GM19099 (cell line): ENCODE results near the gene RNF169.

Experiments used
- POLR2A ChIP-seq: IDR thresholded peaks from 3 replicates; pipeline ENCODE4 v1.6.1; 2011; ENCODE audit warnings: low read depth; ENCODE audit not compliant: insufficient read length; ENCODE audit errors: extremely low read depth

The RNF169 gene

DNA sequence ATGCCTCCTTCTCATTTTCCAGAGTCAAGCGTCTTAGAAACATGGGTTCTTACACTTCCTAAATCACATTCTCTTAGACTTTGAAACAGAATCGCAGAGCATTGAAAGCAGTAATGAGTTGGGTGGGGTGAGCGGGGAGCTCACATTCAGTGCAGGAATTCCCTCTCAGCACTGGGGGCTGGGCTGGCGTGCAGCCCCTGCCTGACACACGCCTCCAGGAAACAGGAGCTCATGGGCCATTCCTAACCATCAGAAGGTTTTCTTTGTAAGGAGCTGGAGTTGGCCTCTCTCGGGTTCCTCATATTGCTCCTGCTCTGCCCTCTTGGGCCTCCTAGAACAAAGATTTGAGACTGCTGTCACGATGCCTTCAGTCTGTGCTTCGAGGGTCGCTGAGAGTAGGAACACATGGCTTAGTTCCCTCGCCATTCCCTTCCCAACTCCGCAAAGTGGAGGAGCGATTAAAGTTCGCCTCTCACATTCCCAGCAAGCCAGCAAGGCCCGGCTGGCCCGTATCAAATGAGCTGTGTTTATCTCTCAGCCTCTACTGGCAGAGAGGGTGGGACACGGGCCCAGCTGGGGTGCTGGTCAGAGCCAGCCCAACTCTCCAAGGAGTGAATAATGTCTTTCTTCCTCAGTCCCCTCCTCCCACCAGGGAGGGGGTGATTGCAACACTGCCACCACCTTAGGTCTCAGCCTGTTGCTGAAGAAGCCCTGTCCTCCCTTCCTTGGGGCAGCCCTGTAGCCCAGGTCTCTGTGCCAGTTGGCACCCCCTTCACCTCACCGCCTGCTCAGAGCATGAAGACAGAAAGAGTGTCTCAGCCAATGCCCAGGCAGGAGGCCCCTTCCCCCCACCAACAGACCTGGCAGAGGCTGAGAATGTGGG is 27.8 kb upstream of the RNF169 start:
- TF ChIP-seq POLR2A, result no peak

DNA sequence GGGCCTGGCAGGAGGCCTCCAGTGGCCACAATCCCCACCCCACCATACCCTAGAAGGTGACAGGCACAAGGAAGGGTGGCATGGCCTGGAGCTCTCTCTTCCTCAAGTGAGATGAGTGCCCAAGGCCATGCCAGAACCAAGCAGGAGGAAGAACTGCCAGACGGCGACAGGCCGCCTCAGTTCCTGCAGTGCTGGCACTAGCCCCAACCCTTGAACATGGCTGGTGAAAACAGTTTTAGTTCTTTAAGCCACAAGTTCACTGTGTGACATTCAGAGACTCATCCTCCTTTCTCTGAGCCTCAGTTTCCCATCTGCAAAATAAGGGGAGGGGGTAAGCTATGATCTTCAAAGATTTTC is 27.2 kb upstream of the RNF169 start:
- TF ChIP-seq POLR2A, result no peak

DNA sequence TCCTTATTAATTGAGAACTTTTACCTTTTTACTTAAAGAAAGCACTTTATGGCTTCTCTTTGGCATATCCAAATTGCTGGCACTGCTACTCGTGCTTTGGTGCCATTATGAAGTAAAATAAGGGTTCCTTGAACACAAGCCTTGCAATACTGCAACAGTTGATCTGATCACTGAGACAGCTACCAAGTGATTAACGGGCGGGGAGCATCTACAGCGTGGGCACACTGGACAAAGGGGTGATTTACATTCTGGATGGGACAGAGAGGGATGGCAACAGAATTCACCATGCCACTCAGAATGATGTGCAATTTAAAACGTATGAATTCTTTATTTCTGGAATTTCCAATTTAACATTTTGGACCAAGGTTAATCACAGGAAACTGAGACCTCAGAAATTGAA is 25.1 kb upstream of the RNF169 start:
- TF ChIP-seq POLR2A, result no peak

DNA sequence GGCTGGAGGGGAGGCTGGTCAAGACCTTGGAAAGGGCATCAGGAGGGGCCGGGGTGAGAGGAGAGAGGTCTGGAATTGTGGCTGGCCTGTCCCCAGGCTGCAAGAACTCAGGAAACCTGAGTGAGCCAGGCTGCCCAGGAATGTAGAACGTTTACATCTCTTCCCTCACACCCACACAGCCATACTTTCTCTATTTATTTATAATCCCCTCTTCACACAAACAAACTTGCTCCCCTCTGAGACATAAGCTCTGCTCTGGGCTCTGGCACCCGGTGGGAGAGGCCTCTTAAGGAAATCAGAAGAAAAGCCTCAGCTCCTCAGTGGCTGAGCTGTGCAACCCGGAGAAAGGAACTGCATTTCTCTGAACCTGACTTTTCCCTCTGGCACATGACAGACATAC is 22.9 kb upstream of the RNF169 start:
- TF ChIP-seq POLR2A, result no peak

DNA sequence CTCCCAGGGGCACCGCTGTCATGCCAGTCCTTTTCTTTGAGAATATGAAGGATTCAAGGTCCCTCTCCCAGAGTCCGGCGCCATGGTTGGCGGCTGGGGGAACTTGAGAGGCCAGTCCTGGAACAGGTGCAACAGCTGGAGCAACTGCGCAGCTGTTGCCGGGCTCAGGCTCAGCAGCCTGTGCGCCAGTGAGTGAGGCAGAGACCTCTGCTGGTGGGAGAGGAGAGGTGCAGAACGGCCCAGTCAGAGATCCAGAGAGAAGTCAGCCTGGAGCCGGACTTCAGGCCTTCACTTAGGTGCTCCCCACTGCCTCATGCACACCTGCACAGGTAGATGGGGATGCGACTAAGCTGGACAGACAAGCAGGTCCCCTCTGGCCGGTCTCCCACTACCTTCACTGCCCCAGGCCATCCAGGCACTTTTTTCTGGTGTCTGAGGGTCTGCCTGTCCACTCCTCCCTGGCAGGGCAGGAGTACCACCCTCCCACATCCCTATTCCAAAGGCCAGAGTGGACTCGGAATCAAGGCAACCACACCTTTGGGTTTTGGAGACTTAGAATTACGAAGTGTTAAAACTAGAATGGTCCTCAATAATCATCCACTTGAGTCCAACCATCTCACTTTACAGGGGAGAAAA is 22.0 kb upstream of the RNF169 start:
- TF ChIP-seq POLR2A, result no peak

DNA sequence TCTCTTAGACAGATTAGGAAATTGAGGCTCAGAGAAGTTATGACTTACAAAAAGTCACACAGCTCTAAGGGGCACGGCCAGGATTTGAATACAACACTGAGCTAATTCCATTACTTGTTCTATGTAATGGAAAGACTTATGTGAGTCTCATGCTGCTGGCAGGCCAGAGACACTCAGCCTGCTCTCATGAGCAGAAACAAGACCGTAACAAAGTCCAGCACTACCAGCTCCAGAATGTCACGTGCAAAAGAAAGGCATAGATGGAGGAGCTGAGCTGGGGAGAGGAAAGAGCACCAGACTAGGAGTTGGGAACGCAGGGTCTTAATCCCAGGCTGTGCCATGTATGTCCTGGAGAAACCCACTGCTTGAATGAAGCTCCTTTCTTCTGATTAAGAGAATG is 19.3 kb upstream of the RNF169 start:
- no peak for TF ChIP-seq POLR2A

DNA sequence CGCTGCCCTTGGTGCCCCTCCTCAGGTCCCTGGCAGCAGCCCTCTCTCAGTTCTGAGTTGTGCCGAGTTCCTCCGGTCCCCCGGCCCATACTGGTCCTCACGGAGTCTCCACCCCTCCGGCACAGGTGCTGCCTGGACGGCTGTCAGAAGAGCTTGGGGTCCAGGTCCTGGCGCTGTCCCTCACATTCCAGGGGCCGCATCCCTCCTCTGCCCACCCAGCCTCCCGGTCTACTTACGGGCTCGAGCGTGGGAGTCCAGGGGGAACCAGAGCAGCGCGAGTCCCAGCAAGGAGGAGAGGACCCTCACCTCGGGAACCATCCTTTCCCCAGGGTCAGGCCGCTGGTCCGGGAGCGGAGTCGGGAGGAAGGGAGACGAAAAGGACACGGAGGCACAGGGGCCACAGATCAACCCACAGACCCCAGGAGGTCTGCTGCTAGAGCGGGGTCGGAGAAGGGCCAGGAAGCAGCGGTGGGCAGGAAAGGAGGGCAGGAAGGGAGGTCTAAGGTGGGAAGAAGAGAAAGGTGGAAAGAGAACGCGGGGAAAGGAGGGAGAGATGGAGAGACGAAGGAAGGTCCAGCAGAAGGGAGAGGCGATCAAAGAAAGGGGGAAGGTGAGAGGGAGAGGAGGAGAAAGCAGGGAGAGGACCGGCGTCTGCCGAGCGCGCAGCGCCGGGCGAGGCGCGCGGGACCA is 17.9 kb upstream of the RNF169 start:
- TF ChIP-seq POLR2A, result no peak

DNA sequence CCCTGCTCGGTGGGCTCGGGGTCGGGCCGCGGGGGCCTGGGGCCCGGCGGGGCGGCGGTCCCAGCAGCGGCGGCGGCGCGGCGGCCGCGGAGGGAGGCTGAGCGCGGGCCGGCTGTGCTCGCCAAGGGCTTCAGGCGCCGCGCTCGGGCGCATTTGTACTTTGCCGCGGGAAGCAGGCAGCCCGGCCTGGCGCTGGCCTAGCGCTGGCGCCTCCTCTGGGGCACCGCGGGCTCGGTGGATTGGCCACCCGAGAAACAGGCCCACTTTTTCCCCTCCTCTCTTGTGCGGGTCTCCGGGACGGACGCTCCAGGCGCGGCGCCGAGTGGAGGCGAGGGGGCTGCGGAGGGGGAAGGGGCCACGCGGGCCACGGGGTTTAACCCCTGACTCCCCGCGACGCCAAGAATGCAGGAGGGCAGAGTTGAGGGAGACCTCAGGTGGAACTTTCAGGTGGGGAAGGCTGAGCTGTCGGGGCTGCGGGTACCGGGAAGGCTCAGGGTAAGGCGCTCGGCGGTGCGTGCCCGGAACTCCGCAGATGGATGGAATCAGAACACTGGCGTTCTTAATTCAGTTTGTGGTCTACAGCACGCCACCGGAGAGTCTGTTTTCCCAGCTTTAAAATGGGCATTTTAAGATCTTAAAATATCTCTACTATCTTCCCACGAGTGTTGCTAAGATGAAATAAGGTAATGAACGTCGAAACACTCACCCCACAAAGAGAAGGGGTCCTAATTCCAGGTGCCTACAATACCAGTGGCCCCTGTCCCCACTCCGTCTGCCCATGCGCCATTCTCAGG is 17.2 kb upstream of the RNF169 start, which contains the start of gene CHRDL2:
Gene CHRDL2, minus strand, starts transcription at position 126 of the 794 bp plus-strand sequence. CDS start 538 bp downstream, outside the sequence.
- TF ChIP-seq POLR2A, result no peak

DNA sequence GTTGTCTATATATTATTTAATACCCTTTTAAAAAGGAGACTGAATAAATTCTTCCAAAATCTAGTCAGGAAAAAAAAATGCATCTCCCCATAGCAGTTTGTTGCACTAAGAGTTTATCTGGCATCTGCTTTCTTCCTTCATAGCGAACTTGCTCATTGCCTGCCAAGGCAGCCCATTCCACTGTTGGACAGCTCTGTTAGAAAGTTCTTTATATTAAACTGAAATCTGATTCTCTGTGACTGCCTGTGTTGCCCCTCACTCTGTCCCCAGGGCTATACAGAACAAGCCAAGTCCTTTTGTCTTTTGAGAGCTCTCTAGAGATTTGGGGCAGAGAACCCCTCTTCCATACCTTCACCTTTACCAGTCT is 14.1 kb upstream of the RNF169 start:
- no peak for TF ChIP-seq POLR2A

DNA sequence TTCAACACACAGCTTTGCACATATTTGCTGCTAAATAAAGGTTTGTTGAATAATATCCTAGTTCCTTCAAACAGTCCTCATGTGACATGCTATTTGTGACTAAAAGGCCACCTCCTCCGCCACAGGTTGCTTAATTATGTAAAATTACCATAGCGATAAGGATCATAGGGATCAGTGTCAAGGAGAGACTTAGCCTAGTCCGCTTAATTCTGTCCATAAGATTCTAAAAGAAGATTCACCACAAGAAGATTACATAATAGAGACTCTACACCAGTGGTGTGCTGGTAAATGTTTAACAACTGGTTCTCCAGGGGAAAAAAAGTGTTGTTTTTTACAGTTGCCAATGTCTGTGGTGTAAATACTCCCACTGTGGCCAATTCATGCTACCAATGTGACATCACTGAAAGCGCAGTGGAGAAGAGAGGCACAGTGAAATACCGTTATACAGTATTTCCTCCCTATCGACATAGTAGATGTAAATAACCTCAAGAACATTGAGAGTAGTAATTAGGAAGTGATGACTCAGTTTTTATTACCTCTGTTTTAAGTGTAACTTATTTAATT is 13.2 kb upstream of the RNF169 start:
- TF ChIP-seq POLR2A, result no peak

DNA sequence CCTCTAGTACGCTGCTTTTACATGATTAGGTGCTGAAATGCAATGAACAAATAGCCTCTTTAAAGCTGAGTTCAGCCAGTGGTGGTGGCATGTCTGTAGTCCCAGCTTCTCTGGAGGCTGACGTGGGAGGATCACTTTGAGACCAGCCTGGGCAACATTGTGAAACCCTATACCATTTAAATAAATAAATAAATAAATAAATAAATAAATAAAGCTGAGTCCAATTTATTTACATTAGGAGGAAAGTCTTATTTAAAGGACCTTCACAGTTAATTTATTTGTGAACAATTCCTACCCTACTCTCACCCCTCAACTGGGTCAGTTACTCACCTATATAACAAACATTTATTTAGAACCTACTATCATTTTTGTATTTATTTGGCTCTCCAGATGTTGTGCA is 12.6 kb upstream of the RNF169 start:
- TF ChIP-seq POLR2A, result no peak

DNA sequence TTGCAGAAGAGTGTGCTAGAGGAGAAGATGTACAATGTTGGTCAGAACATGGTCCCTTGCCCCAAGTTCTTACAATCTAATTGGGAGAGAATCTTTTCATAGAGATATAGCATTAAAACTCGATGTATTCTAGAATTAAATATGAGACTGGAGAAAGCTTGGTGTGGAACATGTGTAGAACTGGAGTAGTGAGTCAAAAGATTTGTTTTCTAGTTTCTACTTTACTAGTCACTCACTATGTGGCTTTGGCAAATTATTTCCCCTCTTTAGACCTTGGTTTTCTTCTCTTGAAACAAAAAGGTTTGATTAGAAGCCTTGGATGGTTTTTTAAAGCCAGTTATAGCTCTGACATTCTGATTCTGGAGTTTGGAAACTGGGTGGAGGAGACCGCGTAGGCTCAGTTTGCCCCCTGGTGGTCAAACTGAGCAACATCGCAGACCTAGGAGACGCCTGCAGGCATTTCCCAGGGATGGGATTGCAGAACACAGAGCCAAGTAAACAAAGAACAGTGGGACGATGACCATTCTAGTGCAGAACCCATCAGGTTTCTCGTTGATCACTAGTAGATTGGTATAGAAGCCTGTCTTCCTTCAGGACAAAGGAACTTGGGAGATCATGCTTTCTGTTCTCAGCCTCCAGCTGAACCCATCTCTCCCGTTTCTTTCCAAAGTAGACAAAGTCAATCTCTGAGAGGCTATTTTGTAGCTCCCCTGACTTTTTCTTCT is 8.9 kb upstream of the RNF169 start:
- TF ChIP-seq POLR2A, result no peak

DNA sequence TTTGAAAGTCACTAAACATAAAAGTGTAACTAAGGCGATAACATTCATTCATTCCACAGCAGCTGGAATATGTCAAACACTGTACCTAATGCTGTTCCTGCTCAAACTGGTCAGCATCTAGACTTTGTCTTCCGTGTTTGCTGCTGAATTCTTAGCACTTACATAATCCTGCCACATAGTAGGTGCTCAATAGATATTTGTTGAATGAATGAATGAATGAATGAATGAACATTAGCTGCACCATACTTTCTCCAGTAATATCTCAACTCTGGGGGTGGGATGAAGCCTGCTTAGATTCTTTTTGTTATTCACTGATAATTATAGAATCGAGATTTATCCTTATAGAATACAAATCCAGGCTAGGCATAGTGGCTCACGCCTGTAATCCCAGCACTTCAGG is 6.6 kb upstream of the RNF169 start:
- no peak for TF ChIP-seq POLR2A

DNA sequence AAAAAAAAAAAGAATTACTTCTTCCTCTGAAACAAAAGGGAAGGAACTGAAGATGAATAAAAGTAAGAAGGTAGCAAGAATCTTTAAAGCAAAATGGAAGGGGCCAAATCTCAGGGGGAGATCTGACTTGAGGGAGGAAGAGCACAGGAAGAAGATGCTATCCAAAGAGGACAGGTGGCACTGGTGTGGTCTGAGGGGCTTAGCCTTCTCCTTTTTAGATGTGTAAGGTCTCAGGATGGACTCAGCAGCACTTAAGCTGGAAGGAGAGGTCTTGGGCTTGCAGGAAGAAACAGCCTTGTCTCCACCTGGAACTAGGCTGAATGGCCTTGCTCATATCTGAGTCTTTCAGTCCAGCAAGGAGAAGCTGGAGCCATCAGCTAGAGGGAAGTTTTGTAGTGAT is 5.0 kb upstream of the RNF169 start:
- no peak for TF ChIP-seq POLR2A
